OCI-LY7 (cell line): ENCODE data around the gene PDE11A. TPM values are rescaled to one million over a fixed set of nuclear protein-coding genes. Genes with fewer than 3 reads are reported as not detected.
"Not testable (repeated sequence)": the region's sequence is repeated elsewhere in the genome, so short reads cannot be mapped to it uniquely, and the experiment has no call there.

Experiments
- BruUV-seq: library from RNA; stranded (reverse); fragments of 400-500 nt; replicated peaks from 2 replicates; lab custom pipeline; 2021; lab: Mats Ljungman, UMichigan
- CTCF ChIA-PET: fragments of 300-600 bp; sonication (Branson Sonifier 250); formaldehyde crosslinking; loops from one replicate; lab custom pipeline; 2022; ENCODE audit warnings: antibody characterized with exemption; ENCODE audit not compliant: unreplicated experiment; lab: Charles Lee
- POLR2A ChIA-PET: fragments of 300-600 bp; sonication (Branson Sonifier 250); formaldehyde crosslinking; loops from one replicate; lab custom pipeline; 2022; ENCODE audit warnings: antibody characterized with exemption; lab: Charles Lee
- DNase-seq: peaks from one replicate; pipeline ENCODE4 v3.0.0-alpha.2; 2015; ENCODE audit warnings: low spot score
- H2AFZ ChIP-seq: fragments of 200-600 bp; sonication (generic), shearing (Covaris generic); 2 replicates; pipeline ENCODE4 v1.6.1; 2014; ENCODE audit warnings: mild to moderate bottlenecking, antibody characterized with exemption, low read length, moderate library complexity
- H3K27ac ChIP-seq: fragments of 200-600 bp; sonication (generic); 2 replicates; pipeline ENCODE4 v1.5.1; 2014; ENCODE audit warnings: mixed run types, low read depth, mild to moderate bottlenecking, moderate library complexity, low read length, inconsistent platforms; ENCODE audit not compliant: poor library complexity, severe bottlenecking
- H3K36me3 ChIP-seq: fragments of 200-600 bp; sonication (generic); 2 replicates; pipeline ENCODE4 v1.6.1; 2014; ENCODE audit warnings: mild to moderate bottlenecking, antibody characterized with exemption, low read length, moderate library complexity, mixed read lengths; ENCODE audit not compliant: insufficient read depth
- H3K4me1 ChIP-seq: fragments of 200-600 bp; sonication (generic); 2 replicates; pipeline ENCODE4 v1.5.1; 2014; ENCODE audit warnings: mild to moderate bottlenecking, low read length; ENCODE audit not compliant: insufficient read depth, poor library complexity, severe bottlenecking
- H3K4me2 ChIP-seq: fragments of 200-600 bp; sonication (generic); 2 replicates; pipeline ENCODE4 v1.6.1; 2014; ENCODE audit warnings: mild to moderate bottlenecking, low read length
- H3K4me3 ChIP-seq: fragments of 200-600 bp; sonication (generic); 2 replicates; pipeline ENCODE4 v1.5.1; 2014; ENCODE audit warnings: mild to moderate bottlenecking, low read depth, low read length; ENCODE audit not compliant: poor library complexity, severe bottlenecking
- H3K79me2 ChIP-seq: fragments of 200-600 bp; sonication (generic); 2 replicates; pipeline ENCODE4 v1.6.1; 2016; ENCODE audit warnings: low read depth, mild to moderate bottlenecking, low read length, moderate library complexity, mixed read lengths; ENCODE audit not compliant: insufficient read depth
- H3K9me2 ChIP-seq: fragments of 200-600 bp; sonication (generic); 2 replicates; pipeline ENCODE4 v1.6.1; 2016; ENCODE audit warnings: mild to moderate bottlenecking, low read length, mixed read lengths; ENCODE audit not compliant: insufficient read depth
- H3K9me3 ChIP-seq: fragments of 200-600 bp; sonication (generic); 2 replicates; pipeline ENCODE4 v1.6.1; 2014; ENCODE audit warnings: mild to moderate bottlenecking, mixed run types, low read length, mixed read lengths
- H4K20me1 ChIP-seq: fragments of 200-600 bp; sonication (generic); 2 replicates; pipeline ENCODE4 v1.6.1; 2014; ENCODE audit warnings: mild to moderate bottlenecking, antibody characterized with exemption, low read length, moderate library complexity, mixed read lengths; ENCODE audit not compliant: insufficient read depth
- CTCF ChIP-seq: fragments of 200-600 bp; sonication (generic); conservative IDR thresholded peaks from 2 replicates; pipeline ENCODE4 v1.5.1; 2014; ENCODE audit warnings: mild to moderate bottlenecking, antibody characterized with exemption, low read length, moderate library complexity, mixed read lengths
- EZH2phosphoT487 ChIP-seq: fragments of 200-600 bp; sonication (generic); IDR thresholded peaks from 2 replicates; pipeline ENCODE4 v1.6.1; 2018; ENCODE audit warnings: low read depth, borderline replicate concordance, mild to moderate bottlenecking, mixed run types, antibody characterized with exemption, low read length, moderate library complexity, mixed read lengths
- intact Hi-C: fragments of 100-400 bp; cut with micrococcal nuclease; formaldehyde crosslinking; loops from one replicate; pipeline ENCODE4 v1.10.0; 2022; ENCODE audit not compliant: unreplicated experiment
- total RNA-seq, 2 experiments: library from RNA; depleted of rRNA in 1 of 2; stranded (reverse); fragments of >200 nt in 1 of 2; shearing (Covaris generic) in 1 of 2; gene quantifications; 2 replicates each; pipeline ENCODE4 v1.2.3, GENCODE V29; 2014 to 2022

The PDE11A gene
- total RNA-seq, 2 experiments from 2014 or later = 0.03 TPM; not detected in 1

- Histone ChIP-seq H3K9me2 (no peaks in the 10 kb centered on the region), H3K4me2 (no peak overlapping the region), H4K20me1 (no peaks in the 10 kb centered on the region), H3K36me3 (no peaks in the 10 kb centered on the region), H2AFZ (no peak overlapping the region), H3K9me3 (no peaks in the 10 kb centered on the region), H3K79me2 (no peaks in the 10 kb centered on the region), H3K27ac (no peak overlapping the region), H3K4me3 (no peak overlapping the region), H3K4me1 (no peaks in the 10 kb centered on the region)
- intact Hi-C loops = no loop called here
- TF ChIP-seq EZH2phosphoT487 (no peak), CTCF (no peak)
- BruUV-seq = no TSS peak
- CTCF ChIA-PET = no interaction called here
- POLR2A ChIA-PET = no interaction called here
- DNase-seq = no peak
Measured at GRCh38 chr2:177952151-177952550, 120.4 kb downstream of the PDE11A start.

- H3K27ac ChIP-seq, H3K4me3 ChIP-seq, H3K9me3 ChIP-seq, DNase-seq, H3K4me2 ChIP-seq, BruUV-seq, H3K4me1 ChIP-seq, POLR2A ChIA-PET, H3K9me2 ChIP-seq, H4K20me1 ChIP-seq, CTCF ChIA-PET, H3K36me3 ChIP-seq, H2AFZ ChIP-seq, intact Hi-C loops, H3K79me2 ChIP-seq: not testable (repeated sequence)
Measured at GRCh38 chr2:177947598-177947997, 125.0 kb downstream of the PDE11A start.

- DNase-seq, H3K4me2 ChIP-seq, BruUV-seq, H3K9me3 ChIP-seq, POLR2A ChIA-PET, H3K4me1 ChIP-seq, H3K4me3 ChIP-seq, H3K79me2 ChIP-seq, H3K36me3 ChIP-seq, H3K9me2 ChIP-seq, intact Hi-C loops, H4K20me1 ChIP-seq, CTCF ChIA-PET, H3K27ac ChIP-seq, H2AFZ ChIP-seq: not testable (repeated sequence)
Measured at GRCh38 chr2:177944530-177944929, 128.0 kb downstream of the PDE11A start.

- BruUV-seq = no TSS peak
- Histone ChIP-seq H3K79me2 (no peaks in the 10 kb centered on the region), H3K9me2 (no peaks in the 10 kb centered on the region), H3K9me3 (no peaks in the 10 kb centered on the region), H3K4me1 (no peaks in the 10 kb centered on the region), H4K20me1 (no peaks in the 10 kb centered on the region), H3K4me2 (no peak overlapping the region), H3K36me3 (no peaks in the 10 kb centered on the region), H3K27ac (no peak overlapping the region), H3K4me3 (no peak overlapping the region), H2AFZ (no peak overlapping the region)
- no peak for TF ChIP-seq CTCF
- no peak for TF ChIP-seq EZH2phosphoT487
- DNase-seq = no peak
- CTCF ChIA-PET = no interaction called here
- intact Hi-C loops = no loop called here
- POLR2A ChIA-PET = interaction anchor here (0.6 to 0.7 kb wide), 2 partner anchors 30 to 328 kb away, joined by 3 to 4 read pairs; no protein-coding TSS in a partner anchor
Measured at GRCh38 chr2:177942731-177943130, 129.8 kb downstream of the PDE11A start.
